ENCODE data around the gene ZNF550. TPM values are rescaled to one million over a fixed set of nuclear protein-coding genes. Genes with fewer than 3 reads are reported as not detected.

The ZNF550 gene
- polyA plus RNA-seq (2013, experiment 1 of 2) = 9.2 TPM
- 9.4 TPM for polyA plus RNA-seq (2013, experiment 2 of 2)

DNA sequence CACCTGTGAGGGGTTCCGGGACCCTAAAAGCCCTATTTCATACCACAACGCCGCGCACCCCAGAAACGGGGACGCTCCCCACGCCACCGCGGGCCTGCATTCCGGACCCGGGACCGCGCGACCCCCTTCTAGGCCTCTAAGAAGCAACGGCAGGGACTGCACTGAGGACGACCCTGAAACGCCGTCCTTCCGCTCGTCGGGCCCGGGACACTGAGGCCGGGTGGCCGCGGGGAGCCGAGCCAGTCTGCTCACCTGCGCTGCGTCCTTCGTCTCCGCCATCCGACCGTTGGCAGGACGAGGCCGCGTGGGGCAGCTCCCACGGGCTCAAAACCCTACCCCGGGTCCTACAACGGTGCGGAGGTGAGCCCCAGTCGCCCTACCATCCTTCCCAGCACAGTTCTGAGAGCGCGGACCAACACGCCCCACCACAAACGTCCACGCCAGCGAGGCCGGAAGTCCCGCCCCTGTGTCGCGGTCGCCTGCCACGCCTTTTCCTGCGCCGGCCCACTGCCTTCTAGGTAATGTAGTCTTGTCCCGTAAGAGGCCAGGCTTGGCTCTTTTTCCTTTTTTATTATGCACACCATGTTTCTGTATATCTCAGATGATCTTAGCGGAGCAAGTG is at the start of gene ZNF550:
ZNF550 (minus strand) TSS at position 460 of the 622 bp plus-strand sequence; CDS start at position 279, 181 bp downstream.
- Histone ChIP-seq H3K4me1 (ENCODE audit: control insufficient read depth, insufficient read depth, low read length, poor library complexity, severe bottlenecking) (no peaks in the 10 kb centered on the region), H3K36me3 (ENCODE audit: control insufficient read depth, insufficient read depth, low read length) (peaks cover 29% of the 10 kb centered on the region), H3K4me3 (ENCODE audit: extremely low read depth, insufficient read depth, low read length, poor library complexity, severe bottlenecking) (peak within 1 kb of the TSS; percentile 90), H3K27ac (ENCODE audit: low read depth, low read length, severe bottlenecking) (peak within 1 kb of the TSS; percentile 55), H3K9me3 (ENCODE audit: control insufficient read depth, low read length) (peaks cover 46% of the 10 kb centered on the region)
- WGBS, 2 experiments (ENCODE audit: insufficient coverage in 2 of 2) = 0% methylated on average over 41 to 55 of the region's 56 CpGs

DNA sequence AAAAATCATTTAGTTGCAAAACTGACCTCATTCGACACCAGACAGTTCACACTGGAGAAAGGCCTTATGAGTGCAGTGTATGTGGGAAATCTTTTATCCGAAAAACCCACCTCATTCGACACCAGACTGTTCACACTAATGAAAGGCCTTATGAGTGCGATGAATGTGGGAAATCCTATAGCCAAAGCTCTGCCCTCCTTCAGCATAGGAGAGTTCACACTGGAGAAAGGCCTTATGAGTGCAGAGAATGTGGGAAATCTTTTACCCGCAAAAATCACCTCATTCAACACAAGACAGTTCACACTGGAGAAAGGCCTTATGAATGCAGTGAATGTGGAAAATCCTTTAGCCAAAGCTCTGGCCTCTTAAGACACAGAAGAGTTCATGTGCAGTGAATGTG is 47.3 kb upstream of the ZNF550 start:
- 92 to 100% methylated on average over 1 to 2 of the region's 5 CpGs for WGBS, 2 experiments (ENCODE audit: insufficient coverage in 2 of 2)
- H3K4me1 ChIP-seq (ENCODE audit: control insufficient read depth, insufficient read depth, low read length, poor library complexity, severe bottlenecking) = no peaks in the 10 kb centered on the region
- H3K4me3 ChIP-seq (ENCODE audit: extremely low read depth, insufficient read depth, low read length, poor library complexity, severe bottlenecking) = no peak overlapping the region
- peaks cover 35% of the 10 kb centered on the region for H3K36me3 ChIP-seq (ENCODE audit: control insufficient read depth, insufficient read depth, low read length)
- H3K27ac ChIP-seq (ENCODE audit: low read depth, low read length, severe bottlenecking) = no peak overlapping the region
- H3K9me3 ChIP-seq (ENCODE audit: control insufficient read depth, low read length) = peaks cover 6% of the 10 kb centered on the region

DNA sequence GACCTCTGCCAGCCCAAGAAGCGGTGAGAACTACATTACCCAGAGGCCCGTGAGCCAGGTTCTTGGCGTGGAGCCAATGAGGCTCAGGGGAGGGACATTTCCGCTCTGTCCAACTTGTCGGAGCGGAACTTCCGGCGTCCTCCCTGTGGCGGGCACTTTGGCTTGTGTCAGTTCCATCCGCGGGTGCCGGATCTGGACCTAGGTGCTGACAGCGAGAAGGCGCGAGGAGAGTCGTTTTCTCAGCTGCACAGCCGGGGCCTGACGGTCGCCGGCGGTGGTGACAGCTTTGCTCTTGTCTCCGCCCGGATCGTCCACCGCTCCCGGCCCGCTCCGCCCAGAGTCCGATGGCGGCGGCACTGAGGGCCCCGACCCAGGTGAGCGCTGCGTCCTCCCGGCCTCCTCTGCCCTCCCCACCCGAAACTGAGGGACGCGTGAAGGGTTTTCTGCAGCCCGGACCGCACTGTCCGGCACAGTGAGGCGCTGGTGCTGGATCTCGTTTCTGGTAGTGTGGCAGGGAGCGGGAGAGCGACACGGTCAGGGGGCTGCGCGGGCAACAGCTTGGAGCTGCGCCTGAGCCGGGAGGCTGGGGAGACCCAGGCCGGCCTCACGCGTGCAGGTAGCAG is 40.2 kb upstream of the ZNF550 start, which contains the start of gene ZNF530:
ZNF530 (plus strand) TSS at position 125 of the 623 bp plus-strand sequence. CDS start 4,461 bp downstream, outside the sequence.
- Histone ChIP-seq H3K36me3 (ENCODE audit: control insufficient read depth, insufficient read depth, low read length) (peaks cover 11% of the 10 kb centered on the region), H3K9me3 (ENCODE audit: control insufficient read depth, low read length) (peaks cover 17% of the 10 kb centered on the region), H3K4me3 (ENCODE audit: extremely low read depth, insufficient read depth, low read length, poor library complexity, severe bottlenecking) (peak within 1 kb of the TSS; percentile 89), H3K4me1 (ENCODE audit: control insufficient read depth, insufficient read depth, low read length, poor library complexity, severe bottlenecking) (no peaks in the 10 kb centered on the region), H3K27ac (ENCODE audit: low read depth, low read length, severe bottlenecking) (no peak within 1 kb of the TSS)
- 1% methylated on average over 40 to 53 of the region's 53 CpGs for WGBS, 2 experiments (ENCODE audit: insufficient coverage in 2 of 2)

DNA sequence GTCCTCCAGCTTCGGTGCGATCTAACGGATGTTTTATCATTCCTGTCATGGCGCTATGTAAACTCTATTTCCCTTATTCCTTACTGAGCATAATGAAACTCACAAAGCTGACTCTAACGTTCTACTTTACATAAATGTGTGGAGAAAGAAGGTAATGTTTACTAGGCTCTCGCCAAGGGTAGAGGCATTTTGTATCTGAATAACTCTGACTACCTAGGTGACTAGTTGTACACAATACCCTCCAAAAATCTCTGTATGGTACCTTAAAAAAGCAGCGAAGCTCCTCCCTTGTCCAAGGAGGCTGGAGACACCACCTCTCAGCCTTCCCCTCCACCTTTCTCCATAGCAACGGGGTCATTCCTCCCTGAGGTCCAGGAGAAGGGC is 39.7 kb upstream of the ZNF550 start:
- peak overlapping the region; percentile 89 for H3K4me3 ChIP-seq (ENCODE audit: extremely low read depth, insufficient read depth, low read length, poor library complexity, severe bottlenecking)
- peaks cover 8% of the 10 kb centered on the region for H3K36me3 ChIP-seq (ENCODE audit: control insufficient read depth, insufficient read depth, low read length)
- H3K9me3 ChIP-seq (ENCODE audit: control insufficient read depth, low read length) = peaks cover 17% of the 10 kb centered on the region
- 13 to 79% methylated on average over 2 to 4 of the region's 8 CpGs for WGBS, 2 experiments (ENCODE audit: insufficient coverage in 2 of 2)
- H3K4me1 ChIP-seq (ENCODE audit: control insufficient read depth, insufficient read depth, low read length, poor library complexity, severe bottlenecking) = no peaks in the 10 kb centered on the region
- H3K27ac ChIP-seq (ENCODE audit: low read depth, low read length, severe bottlenecking) = no peak overlapping the region

DNA sequence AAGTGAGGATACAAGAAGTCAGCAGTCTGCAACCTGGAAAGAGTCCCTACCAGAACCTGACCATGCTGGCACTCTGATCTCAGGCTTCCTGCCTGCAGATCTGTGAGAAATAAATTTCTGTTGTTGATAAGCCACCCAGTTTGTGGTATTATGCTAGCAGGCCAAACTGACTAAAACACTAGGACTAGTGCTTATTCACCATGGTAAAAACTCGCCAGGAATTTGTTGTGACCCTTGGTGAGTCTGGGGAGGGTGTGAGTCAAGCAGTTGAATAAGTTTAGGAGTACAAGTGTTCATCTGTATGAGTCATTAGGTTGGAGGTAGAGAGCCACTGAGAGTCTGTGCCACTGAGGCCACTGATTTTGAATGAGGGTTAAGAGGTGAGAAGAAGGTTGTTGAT is 27.9 kb upstream of the ZNF550 start:
- no peak overlapping the region for H3K4me3 ChIP-seq (ENCODE audit: extremely low read depth, insufficient read depth, low read length, poor library complexity, severe bottlenecking)
- 89 to 91% methylated on average over 1 of the region's 1 CpG for WGBS, 2 experiments (ENCODE audit: insufficient coverage in 2 of 2)
- H3K27ac ChIP-seq (ENCODE audit: low read depth, low read length, severe bottlenecking) = no peak overlapping the region
- peaks cover 3% of the 10 kb centered on the region for H3K4me1 ChIP-seq (ENCODE audit: control insufficient read depth, insufficient read depth, low read length, poor library complexity, severe bottlenecking)
- peaks cover 79% of the 10 kb centered on the region for H3K36me3 ChIP-seq (ENCODE audit: control insufficient read depth, insufficient read depth, low read length)
- peaks cover 58% of the 10 kb centered on the region for H3K9me3 ChIP-seq (ENCODE audit: control insufficient read depth, low read length)

DNA sequence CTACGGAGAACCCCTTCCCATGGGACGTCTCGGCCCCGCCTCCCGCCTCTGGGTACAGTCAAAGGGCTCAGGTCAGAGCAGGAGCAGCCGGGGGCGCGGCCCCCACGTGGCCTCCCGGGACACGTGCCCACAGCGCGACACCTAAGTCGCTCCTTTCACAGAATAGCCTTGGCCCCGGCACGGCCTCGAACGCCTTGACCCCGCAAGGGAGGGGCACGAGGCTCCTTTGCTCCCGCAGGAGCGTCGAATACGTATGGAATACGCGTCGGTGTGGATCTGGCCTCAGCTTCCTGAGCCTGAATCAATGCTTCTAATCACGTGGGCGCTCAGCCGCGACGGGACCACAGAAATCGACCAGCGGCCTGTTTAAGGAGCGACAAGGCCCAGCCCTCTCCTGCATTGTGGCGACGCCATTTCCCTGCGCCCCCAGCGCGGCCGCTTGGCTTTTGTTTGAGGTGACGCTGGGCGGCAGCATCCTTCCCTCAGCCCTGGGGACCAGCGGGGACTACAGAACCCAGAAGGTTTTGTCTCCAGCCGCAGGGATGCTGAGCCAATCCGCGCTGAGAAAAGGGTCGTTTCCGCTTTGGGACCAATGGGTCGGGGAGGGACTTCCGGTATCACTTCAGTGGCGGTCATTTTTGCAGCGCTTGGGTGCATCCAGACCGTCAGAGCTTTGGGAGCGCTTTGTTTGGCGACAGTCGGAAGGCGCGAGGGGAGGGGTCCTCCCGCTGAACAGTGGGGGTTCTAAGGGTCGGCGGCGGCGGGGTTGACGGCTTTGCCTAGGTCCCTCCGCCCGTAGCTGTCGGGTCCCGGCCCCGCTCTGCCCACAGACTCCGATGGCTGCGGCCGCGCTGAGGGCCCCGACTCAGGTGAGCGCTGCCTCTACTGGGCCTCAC is 24.1 kb upstream of the ZNF550 start, which contains the start of gene ZIK1:
ZIK1 (plus strand) TSS at position 625 of the 896 bp plus-strand sequence; CDS start at position 837, 212 bp downstream.
- peaks cover 3% of the 10 kb centered on the region for H3K4me1 ChIP-seq (ENCODE audit: control insufficient read depth, insufficient read depth, low read length, poor library complexity, severe bottlenecking)
- 6 to 7% methylated on average over 66 to 75 of the region's 76 CpGs for WGBS, 2 experiments (ENCODE audit: insufficient coverage in 2 of 2)
- peak within 1 kb of the TSS; percentile 77 for H3K27ac ChIP-seq (ENCODE audit: low read depth, low read length, severe bottlenecking)
- H3K9me3 ChIP-seq (ENCODE audit: control insufficient read depth, low read length) = peaks cover 63% of the 10 kb centered on the region
- H3K36me3 ChIP-seq (ENCODE audit: control insufficient read depth, insufficient read depth, low read length) = peaks cover 41% of the 10 kb centered on the region
- H3K4me3 ChIP-seq (ENCODE audit: extremely low read depth, insufficient read depth, low read length, poor library complexity, severe bottlenecking) = peak within 1 kb of the TSS; percentile 73

DNA sequence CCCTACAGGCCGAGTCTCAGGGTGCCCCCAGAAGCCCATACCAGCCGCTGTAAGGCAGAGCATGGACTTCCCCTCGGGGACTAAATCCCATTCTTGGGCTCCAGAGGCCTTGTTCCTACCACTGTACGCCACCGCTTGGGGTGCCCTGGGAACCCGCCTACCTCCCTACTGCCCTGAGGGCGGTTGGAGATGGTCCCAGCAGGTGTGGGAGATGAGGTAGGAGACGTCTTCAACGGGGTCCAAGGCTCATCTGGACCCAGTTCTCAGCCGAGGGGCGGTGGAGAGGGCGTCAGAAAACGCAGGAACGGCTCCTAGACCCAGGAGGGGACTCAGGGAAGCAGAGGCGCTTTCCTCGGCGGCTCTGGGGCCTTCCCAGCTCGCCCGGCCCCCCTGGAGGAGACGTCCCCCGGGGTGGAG is 23.4 kb upstream of the ZNF550 start:
- peaks cover 59% of the 10 kb centered on the region for H3K9me3 ChIP-seq (ENCODE audit: control insufficient read depth, low read length)

DNA sequence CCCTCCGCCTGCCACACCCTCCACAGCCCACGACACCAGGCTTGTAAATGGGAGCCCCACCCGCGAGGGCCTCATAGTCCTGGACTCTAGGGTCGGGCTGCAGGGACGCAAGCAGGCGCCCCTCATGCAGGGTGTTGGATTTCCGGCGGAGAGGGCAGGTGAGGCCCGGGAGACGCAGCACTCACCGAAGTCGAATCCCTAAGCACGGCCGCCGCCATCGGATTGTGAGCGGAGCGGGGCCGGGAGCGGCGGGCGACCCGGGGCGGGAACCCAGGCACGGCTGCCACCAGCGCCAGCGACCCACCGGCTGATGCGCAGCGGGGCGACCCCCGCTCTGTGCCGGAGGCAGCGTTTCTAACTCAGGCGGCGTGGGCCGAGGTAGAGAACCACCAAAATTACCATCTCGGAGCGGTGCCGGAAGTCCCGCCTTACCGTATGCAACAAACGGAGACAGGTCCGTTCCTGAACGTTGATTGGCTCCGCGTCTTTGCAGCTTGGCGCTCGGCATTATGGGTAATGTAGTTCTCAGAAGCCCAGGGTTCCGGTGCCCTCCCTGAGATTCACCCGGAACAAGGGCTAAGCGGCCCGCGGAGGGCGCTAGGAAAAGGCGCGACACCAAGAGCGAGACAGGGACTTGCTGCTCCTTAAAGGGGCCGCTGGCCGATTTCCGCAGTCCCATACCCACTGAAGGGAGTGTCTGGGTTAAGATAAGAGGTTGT is 19.0 kb upstream of the ZNF550 start, which contains the start of gene ZNF416:
ZNF416 (minus strand) TSS at position 425 of the 719 bp plus-strand sequence; CDS start at position 218, 207 bp downstream.
- 0 to 1% methylated on average over 48 to 56 of the region's 62 CpGs for WGBS, 2 experiments (ENCODE audit: insufficient coverage in 2 of 2)
- H3K36me3 ChIP-seq (ENCODE audit: control insufficient read depth, insufficient read depth, low read length) = peaks cover 40% of the 10 kb centered on the region
- peak within 1 kb of the TSS; percentile 90 for H3K4me3 ChIP-seq (ENCODE audit: extremely low read depth, insufficient read depth, low read length, poor library complexity, severe bottlenecking)
- H3K4me1 ChIP-seq (ENCODE audit: control insufficient read depth, insufficient read depth, low read length, poor library complexity, severe bottlenecking) = no peaks in the 10 kb centered on the region
- peaks cover 73% of the 10 kb centered on the region for H3K9me3 ChIP-seq (ENCODE audit: control insufficient read depth, low read length)
- peak within 1 kb of the TSS; percentile 10 for H3K27ac ChIP-seq (ENCODE audit: low read depth, low read length, severe bottlenecking)

More for the DNA sequence above, 23.4 kb upstream of the ZNF550 start:
- peaks cover 3% of the 10 kb centered on the region for H3K4me1 ChIP-seq (ENCODE audit: control insufficient read depth, insufficient read depth, low read length, poor library complexity, severe bottlenecking)
- peak overlapping the region; percentile 73 for H3K4me3 ChIP-seq (ENCODE audit: extremely low read depth, insufficient read depth, low read length, poor library complexity, severe bottlenecking)
- H3K27ac ChIP-seq (ENCODE audit: low read depth, low read length, severe bottlenecking) = no peak overlapping the region
- peaks cover 35% of the 10 kb centered on the region for H3K36me3 ChIP-seq (ENCODE audit: control insufficient read depth, insufficient read depth, low read length)
- WGBS, 2 experiments (ENCODE audit: insufficient coverage in 2 of 2) = 74 to 78% methylated on average over 14 to 19 of the region's 21 CpGs

DNA sequence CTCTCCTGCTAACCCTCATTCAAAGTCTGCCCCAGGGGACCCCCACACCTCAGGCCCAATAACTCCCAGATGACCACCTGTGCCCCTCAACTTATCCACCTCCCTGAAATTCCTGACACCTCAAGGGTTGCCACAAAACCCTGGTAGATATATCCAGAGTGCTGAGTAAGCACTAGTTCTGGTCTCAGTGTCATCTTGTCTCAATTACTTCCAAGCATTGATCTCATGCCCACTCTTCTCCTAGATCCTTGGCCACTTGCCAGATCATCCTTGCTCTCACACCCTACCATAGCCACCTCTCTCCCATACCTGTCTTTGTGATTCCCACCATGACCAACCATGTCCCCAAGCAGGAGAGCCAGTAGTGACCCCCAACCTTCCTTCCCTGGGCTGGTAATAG is 17.0 kb upstream of the ZNF550 start:
- no peak overlapping the region for H3K4me3 ChIP-seq (ENCODE audit: extremely low read depth, insufficient read depth, low read length, poor library complexity, severe bottlenecking)
- H3K36me3 ChIP-seq (ENCODE audit: control insufficient read depth, insufficient read depth, low read length) = peaks cover 59% of the 10 kb centered on the region
- H3K27ac ChIP-seq (ENCODE audit: low read depth, low read length, severe bottlenecking) = no peak overlapping the region

More for the DNA sequence above, 17.0 kb upstream of the ZNF550 start:
- Histone ChIP-seq H3K9me3 (ENCODE audit: control insufficient read depth, low read length) (peaks cover 75% of the 10 kb centered on the region), H3K4me1 (ENCODE audit: control insufficient read depth, insufficient read depth, low read length, poor library complexity, severe bottlenecking) (no peaks in the 10 kb centered on the region)

All from mesodermal cell (in vitro differentiated cells).